Mucosa of rectum (tissue), 2 donors: ENCODE data around the gene EXOC6B.
"Not testable (repeated sequence)": the region's sequence is repeated elsewhere in the genome, so short reads cannot be mapped to it uniquely, and the experiment has no call there.

Experiments
- H3K27ac ChIP-seq, 2 donors: one replicate each; pipeline ENCODE4 v1.7.0; 2013; ENCODE audit warnings: inconsistent platforms in 2 of 2, low read depth in 2 of 2, low read length in 2 of 2
- H3K27me3 ChIP-seq, 2 donors: one replicate each; pipeline ENCODE4 v1.7.0; 2013; ENCODE audit warnings: low read length in 2 of 2; ENCODE audit not compliant: control insufficient read depth in 2 of 2, insufficient read depth in 2 of 2
- H3K36me3 ChIP-seq, 2 donors: one replicate each; pipeline ENCODE4 v1.7.0; 2013; ENCODE audit warnings: low read length in 2 of 2; ENCODE audit not compliant: control insufficient read depth in 2 of 2, insufficient read depth in 2 of 2
- H3K4me1 ChIP-seq, 2 donors: one replicate each; pipeline ENCODE4 v1.7.0; 2013; ENCODE audit warnings: low read length in 2 of 2, mild to moderate bottlenecking in 1 of 2; ENCODE audit not compliant: control insufficient read depth in 2 of 2, insufficient read depth in 2 of 2
- H3K4me3 ChIP-seq, 2 donors: one replicate each; pipeline ENCODE4 v1.7.0; 2013; ENCODE audit warnings: low read length in 2 of 2
- H3K9ac ChIP-seq, 2 donors: one replicate each; pipeline ENCODE4 v1.7.0; 2013; ENCODE audit warnings: low read length in 2 of 2, low read depth in 1 of 2, mild to moderate bottlenecking in 1 of 2
- H3K9me3 ChIP-seq, 2 donors: one replicate each; pipeline ENCODE4 v1.7.0; 2013; ENCODE audit warnings: low read length in 2 of 2; ENCODE audit not compliant: control insufficient read depth in 2 of 2
- donor health status: healthy.
- donor health status: Normal muscosa, but diverticular disease.

EXOC6B gene

GRCh38 chr2:72603481-72603880 lies 222.4 kb downstream of the EXOC6B start:
- H3K36me3 ChIP-seq, result no peaks in the 10 kb centered on the region
- H3K4me1 ChIP-seq, result no peaks in the 10 kb centered on the region
- H3K9me3 ChIP-seq, result no peaks in the 10 kb centered on the region
- H3K4me3 ChIP-seq, result no peak overlapping the region
- H3K9ac ChIP-seq, result no peak overlapping the region
- no peak overlapping the region for H3K27ac ChIP-seq
- no peaks in the 10 kb centered on the region for H3K27me3 ChIP-seq

GRCh38 chr2:72602711-72603110 lies 223.1 kb downstream of the EXOC6B start:
- no peaks in the 10 kb centered on the region for H3K27me3 ChIP-seq
- no peaks in the 10 kb centered on the region for H3K36me3 ChIP-seq
- no peaks in the 10 kb centered on the region for H3K4me1 ChIP-seq
- no peaks in the 10 kb centered on the region for H3K9me3 ChIP-seq
- H3K9ac ChIP-seq, result no peak overlapping the region
- no peak overlapping the region for H3K27ac ChIP-seq
- no peak overlapping the region for H3K4me3 ChIP-seq

GRCh38 chr2:72602095-72602494 lies 223.7 kb downstream of the EXOC6B start:
- no peaks in the 10 kb centered on the region for H3K27me3 ChIP-seq
- H3K4me1 ChIP-seq, result no peaks in the 10 kb centered on the region
- no peaks in the 10 kb centered on the region for H3K36me3 ChIP-seq
- no peak overlapping the region for H3K4me3 ChIP-seq
- no peak overlapping the region for H3K27ac ChIP-seq
- no peak overlapping the region for H3K9ac ChIP-seq
- no peaks in the 10 kb centered on the region for H3K9me3 ChIP-seq

- not testable (repeated sequence) for H3K27me3 ChIP-seq, H3K9me3 ChIP-seq, H3K4me1 ChIP-seq, H3K27ac ChIP-seq, H3K36me3 ChIP-seq, H3K4me3 ChIP-seq, H3K9ac ChIP-seq
These were observed 242.0 kb downstream of the EXOC6B start for GRCh38 chr2:72583836-72584235.

- Histone ChIP-seq H3K27ac (no peak overlapping the region), H3K4me3 (no peak overlapping the region), H3K36me3 (no peaks in the 10 kb centered on the region), H3K4me1 (no peaks in the 10 kb centered on the region), H3K9me3 (no peaks in the 10 kb centered on the region), H3K27me3 (no peaks in the 10 kb centered on the region), H3K9ac (no peak overlapping the region)
These were observed 242.5 kb downstream of the EXOC6B start for GRCh38 chr2:72583376-72583775.

- Histone ChIP-seq H3K9me3 (no peaks in the 10 kb centered on the region), H3K27ac (no peak overlapping the region), H3K4me1 (no peaks in the 10 kb centered on the region), H3K4me3 (no peak overlapping the region), H3K27me3 (no peaks in the 10 kb centered on the region), H3K9ac (no peak overlapping the region), H3K36me3 (no peaks in the 10 kb centered on the region)
These were observed 244.2 kb downstream of the EXOC6B start for GRCh38 chr2:72581560-72582181.

GRCh38 chr2:72579591-72580180 lies 246.1 kb downstream of the EXOC6B start:
- Histone ChIP-seq H3K4me3 (no peak overlapping the region), H3K27ac (no peak overlapping the region), H3K27me3 (no peaks in the 10 kb centered on the region), H3K36me3 (no peaks in the 10 kb centered on the region), H3K9me3 (no peaks in the 10 kb centered on the region), H3K4me1 (no peaks in the 10 kb centered on the region), H3K9ac (no peak overlapping the region)

GRCh38 chr2:72576861-72577260 lies 249.0 kb downstream of the EXOC6B start:
- H3K9ac ChIP-seq, result no peak overlapping the region
- no peaks in the 10 kb centered on the region for H3K27me3 ChIP-seq
- H3K9me3 ChIP-seq, result no peaks in the 10 kb centered on the region
- H3K36me3 ChIP-seq, result no peaks in the 10 kb centered on the region
- no peaks in the 10 kb centered on the region for H3K4me1 ChIP-seq
- H3K4me3 ChIP-seq, result no peak overlapping the region
- H3K27ac ChIP-seq, result no peak overlapping the region

- Histone ChIP-seq H3K27ac (no peak overlapping the region), H3K9me3 (no peaks in the 10 kb centered on the region), H3K27me3 (no peaks in the 10 kb centered on the region), H3K4me3 (no peak overlapping the region), H3K9ac (no peak overlapping the region), H3K4me1 (no peaks in the 10 kb centered on the region), H3K36me3 (no peaks in the 10 kb centered on the region)
These were observed 249.4 kb downstream of the EXOC6B start for GRCh38 chr2:72576459-72576858.

- H3K27me3 ChIP-seq, result no peaks in the 10 kb centered on the region
- H3K36me3 ChIP-seq, result no peaks in the 10 kb centered on the region
- H3K9me3 ChIP-seq, result no peaks in the 10 kb centered on the region
- H3K9ac ChIP-seq, result no peak overlapping the region
- H3K4me3 ChIP-seq, result no peak overlapping the region
- no peak overlapping the region for H3K27ac ChIP-seq
- H3K4me1 ChIP-seq, result no peaks in the 10 kb centered on the region
These were observed 250.9 kb downstream of the EXOC6B start for GRCh38 chr2:72574886-72575285.
